ENCODE measurements around the gene ARHGAP42.

GRCh38 chr11:100984668-100985067, 297.6 kb downstream of the ARHGAP42 start:
- TF ChIP-seq POLR2A (IDR thresholded peaks at IDR 0.05; ENCODE audit: low read depth, low read length), result no peak
- TF ChIP-seq POLR2AphosphoS5 (IDR thresholded peaks at IDR 0.05; ENCODE audit: low read depth, low read length), result no peak
- TF ChIP-seq TAF1 (IDR thresholded peaks at IDR 0.05; ENCODE audit: borderline replicate concordance, low read depth, low read length), result no peak

Measured in GM12892 (cell line).